Activated B cell treated with CpG ODN at 0.5 μM for 24 hours (primary cell): Measurements from ENCODE around the gene PSMB10. TPM values are rescaled to one million over a fixed set of nuclear protein-coding genes. Genes with fewer than 3 reads are reported as not detected.

Source experiments
- ATAC-seq: fragments of 200-7000 bp; cut with Tn5 transposase; one replicate; pipeline ENCODE4 v1.10.0; 2021; ENCODE audit warnings: low read depth, mild to moderate bottlenecking, moderate library complexity
- CTCF ChIA-PET: fragments of 350-600 bp; sonication (Branson Sonifier 250); formaldehyde crosslinking; loops from one replicate; lab custom pipeline; 2021; ENCODE audit warnings: antibody characterized with exemption; lab: Charles Lee
- POLR2A ChIA-PET: fragments of 350-600 bp; sonication (Branson Sonifier 250); formaldehyde crosslinking; loops from one replicate; lab custom pipeline; 2021; ENCODE audit warnings: antibody characterized with exemption; lab: Charles Lee
- DNase-seq: peaks from one replicate; pipeline ENCODE4 v3.0.0; 2022
- H3K27ac Mint-ChIP-seq: one replicate; pipeline ENCODE4 v1.8.0; 2020; ENCODE audit warnings: mixed read lengths
- H3K27me3 Mint-ChIP-seq: one replicate; pipeline ENCODE4 v1.8.0; 2021; ENCODE audit warnings: mixed read lengths
- H3K36me3 Mint-ChIP-seq: one replicate; pipeline ENCODE4 v1.8.0; 2021; ENCODE audit warnings: low read depth, mixed read lengths
- H3K4me1 Mint-ChIP-seq: one replicate; pipeline ENCODE4 v1.8.0; 2021; ENCODE audit warnings: mixed read lengths
- H3K4me3 Mint-ChIP-seq: one replicate; pipeline ENCODE4 v1.8.0; 2020; ENCODE audit warnings: mild to moderate bottlenecking, mixed read lengths
- H3K9me3 Mint-ChIP-seq: one replicate; pipeline ENCODE4 v1.8.0; 2020; ENCODE audit warnings: mixed read lengths
- intact Hi-C: fragments of 100-400 bp; cut with micrococcal nuclease; formaldehyde crosslinking; loops from one replicate; pipeline ENCODE4 v1.15.1; 2024
- total RNA-seq: library from RNA; stranded (reverse); gene quantifications from 2 replicates; pipeline ENCODE4 v1.2.3, GENCODE V29; 2022
- TF ChIP-seq, protein P1 (sequence below): fragments of 200-600 bp; IDR thresholded peaks from one replicate; pipeline ENCODE4 v1.8.0; 2022; ENCODE audit warnings: antibody characterized with exemption, mild to moderate bottlenecking

Gene PSMB10
- total RNA-seq, result 202 and 232 TPM in 2 replicates

DNA sequence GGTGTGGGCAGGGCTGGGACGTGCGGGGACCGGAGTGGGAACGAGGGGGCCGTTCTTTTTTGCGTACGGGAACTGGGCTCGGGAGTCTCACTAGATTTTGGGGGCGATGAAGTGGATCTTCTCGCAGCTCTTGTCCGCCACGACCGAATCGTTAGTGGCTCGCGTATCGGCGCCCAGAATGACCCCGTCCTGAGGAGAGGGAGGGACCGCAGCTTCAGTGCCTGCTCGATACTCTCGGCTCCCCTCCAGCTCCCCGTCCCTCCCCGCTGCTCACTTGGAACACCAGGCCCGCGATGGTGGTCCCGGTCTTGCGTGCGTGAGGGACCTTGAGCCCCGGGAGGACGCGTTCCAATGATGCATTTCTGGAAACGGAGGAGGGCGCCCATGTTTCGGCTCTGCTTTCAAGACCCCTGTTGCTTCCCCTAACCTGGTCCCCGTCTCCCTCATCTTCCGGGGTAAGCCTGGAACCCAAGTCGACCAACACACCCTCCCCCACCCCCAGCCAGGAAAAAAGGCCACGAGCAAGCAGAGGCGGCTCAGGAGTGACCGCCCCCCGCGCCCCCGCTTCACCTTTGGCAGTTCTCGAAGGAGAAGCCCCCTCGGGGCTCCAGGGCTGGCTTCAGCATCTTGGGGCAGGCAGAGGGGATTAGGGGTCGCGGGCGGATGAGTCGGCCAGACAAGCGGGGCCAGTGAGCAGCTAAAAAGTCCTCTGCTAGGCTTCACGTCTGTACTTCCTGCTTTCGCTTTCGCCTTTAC, at the start of gene PSMB10:
PSMB10 (minus strand) TSS at position 727 of the 756 bp plus-strand sequence; CDS start at position 626, 101 bp downstream.
- peak; percentile 9 for ATAC-seq
- H3K9me3 Mint-ChIP-seq, result no peaks in the 10 kb centered on the region

DNA sequence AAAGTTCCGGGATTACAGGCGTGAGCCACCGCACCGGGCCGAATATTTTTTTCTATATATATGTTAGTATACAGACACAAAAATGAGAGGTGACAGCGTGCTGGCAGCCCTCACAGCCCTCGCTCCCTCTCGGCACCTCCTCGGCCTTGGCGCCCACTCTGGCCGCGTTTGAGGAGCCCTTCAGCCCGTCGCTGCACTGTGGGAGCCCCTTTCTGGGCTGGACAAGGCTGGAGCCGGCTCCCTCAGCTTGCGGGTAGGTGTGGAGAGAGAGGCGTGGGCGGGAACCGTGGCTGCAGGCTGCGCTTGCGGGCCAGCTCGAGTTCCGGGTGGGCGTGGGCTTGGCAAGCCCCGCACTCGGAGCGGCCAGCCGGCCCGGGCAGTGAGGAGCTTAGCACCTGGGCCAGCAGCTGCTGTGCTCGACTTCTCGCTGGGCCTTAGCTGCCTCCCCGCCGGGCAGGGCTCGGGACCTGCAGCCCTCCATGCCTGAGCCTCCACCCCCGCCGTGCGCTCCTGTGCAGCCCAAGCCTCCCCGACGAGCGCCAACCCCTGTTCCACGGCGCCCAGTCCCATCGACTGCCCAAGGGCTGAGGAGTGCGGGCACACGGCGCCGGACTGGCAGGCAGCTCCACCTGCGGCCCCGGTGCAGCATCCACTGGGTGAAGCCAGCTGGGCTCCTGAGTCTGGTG, 45.5 kb upstream of the PSMB10 start:
- Mint-ChIP-seq H3K4me1 (peaks cover 37% of the 10 kb centered on the region), H3K9me3 (no peaks in the 10 kb centered on the region), H3K27ac (no peak overlapping the region), H3K27me3 (no peaks in the 10 kb centered on the region), H3K4me3 (no peak overlapping the region), H3K36me3 (no peaks in the 10 kb centered on the region)
- ChIA-PET POLR2A (interaction anchor here (2.0 kb wide), 1 partner anchor 12 kb away, joined by 4 read pairs; no protein-coding TSS in a partner anchor), CTCF (interaction anchor here (0.9 to 1.2 kb wide), 2 partner anchors 59 to 310 kb away, joined by 3 to 4 read pairs; no protein-coding TSS in a partner anchor)
- intact Hi-C loops, result no loop called here
- DNase-seq (no peak), ATAC-seq (no peak)
- TF ChIP-seq, protein P1, sequence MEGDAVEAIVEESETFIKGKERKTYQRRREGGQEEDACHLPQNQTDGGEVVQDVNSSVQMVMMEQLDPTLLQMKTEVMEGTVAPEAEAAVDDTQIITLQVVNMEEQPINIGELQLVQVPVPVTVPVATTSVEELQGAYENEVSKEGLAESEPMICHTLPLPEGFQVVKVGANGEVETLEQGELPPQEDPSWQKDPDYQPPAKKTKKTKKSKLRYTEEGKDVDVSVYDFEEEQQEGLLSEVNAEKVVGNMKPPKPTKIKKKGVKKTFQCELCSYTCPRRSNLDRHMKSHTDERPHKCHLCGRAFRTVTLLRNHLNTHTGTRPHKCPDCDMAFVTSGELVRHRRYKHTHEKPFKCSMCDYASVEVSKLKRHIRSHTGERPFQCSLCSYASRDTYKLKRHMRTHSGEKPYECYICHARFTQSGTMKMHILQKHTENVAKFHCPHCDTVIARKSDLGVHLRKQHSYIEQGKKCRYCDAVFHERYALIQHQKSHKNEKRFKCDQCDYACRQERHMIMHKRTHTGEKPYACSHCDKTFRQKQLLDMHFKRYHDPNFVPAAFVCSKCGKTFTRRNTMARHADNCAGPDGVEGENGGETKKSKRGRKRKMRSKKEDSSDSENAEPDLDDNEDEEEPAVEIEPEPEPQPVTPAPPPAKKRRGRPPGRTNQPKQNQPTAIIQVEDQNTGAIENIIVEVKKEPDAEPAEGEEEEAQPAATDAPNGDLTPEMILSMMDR, result no peak

More for the DNA sequence above, at the start of gene PSMB10:
- peaks cover 48% of the 10 kb centered on the region for H3K36me3 Mint-ChIP-seq
- H3K27me3 Mint-ChIP-seq, result no peaks in the 10 kb centered on the region
- POLR2A ChIA-PET, result interaction anchor here (0.5 to 3.4 kb wide), 41 partner anchors 8 to 1822 kb away, joined by 3 to 30 read pairs (median 5); partner anchors contain the start of genes ATP6V0D1, CARMIL2, DDX28 and DPEP2
- TF ChIP-seq, protein P1, result no peak
- peak within 1 kb of the TSS; percentile 98 for H3K27ac Mint-ChIP-seq
- intact Hi-C loops, result loop anchor here (1.0 to 2.0 kb wide), 7 partner anchors 32 to 268 kb away; partner anchors contain the start of genes DDX28, DUS2, RANBP10 and SLC12A4
- peak within 1 kb of the TSS; percentile 99 for H3K4me3 Mint-ChIP-seq
- peak; percentile 68 for DNase-seq
- CTCF ChIA-PET, result interaction anchor here (0.9 to 4.0 kb wide), 8 partner anchors 9 to 120 kb away, joined by 3 to 28 read pairs (median 4); no protein-coding TSS in a partner anchor
- H3K4me1 Mint-ChIP-seq, result peaks cover 31% of the 10 kb centered on the region

DNA sequence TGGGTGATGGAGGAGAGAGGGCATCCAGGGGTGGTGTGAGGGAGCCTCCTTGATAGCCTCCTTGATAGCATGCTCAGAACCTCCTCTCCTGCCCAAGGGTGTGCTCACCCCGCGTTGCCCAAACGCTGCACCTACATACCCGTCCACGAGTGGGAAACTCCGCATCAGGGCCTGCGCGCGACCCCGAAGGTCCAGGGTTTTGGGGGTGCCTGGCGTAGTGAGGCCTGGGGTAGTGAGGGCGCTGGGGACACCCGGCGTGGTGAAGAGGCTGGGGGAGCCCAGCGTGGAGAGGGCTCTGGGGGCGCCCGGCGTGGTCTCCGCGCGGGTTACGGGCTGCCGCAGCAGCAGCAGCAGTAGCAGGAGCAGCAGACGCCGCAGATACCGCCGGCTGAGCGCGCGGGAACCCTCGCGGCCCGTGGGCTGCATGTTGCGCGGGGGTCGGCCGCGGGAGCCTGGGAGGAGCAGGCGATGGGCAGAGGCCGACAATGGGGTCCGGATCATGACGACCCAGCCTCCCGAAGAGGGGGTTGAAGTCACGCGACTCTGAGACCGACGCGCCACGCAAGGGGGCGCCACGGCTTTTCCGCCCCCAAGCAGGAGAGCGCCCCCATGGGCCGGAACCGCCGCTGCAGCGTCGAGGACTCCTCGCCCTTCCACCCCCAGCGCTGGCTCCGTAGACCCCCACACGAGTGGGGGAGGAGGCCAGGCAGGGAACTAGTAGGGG, 43.5 kb upstream of the PSMB10 start, which contains the start of gene DPEP3:
DPEP3 (minus strand) TSS at position 545 of the 724 bp plus-strand sequence; CDS start at position 426, 119 bp downstream.
- ChIA-PET POLR2A (interaction anchor here (0.7 kb wide), 1 partner anchor 60 kb away, joined by 3 read pairs; no protein-coding TSS in a partner anchor), CTCF (interaction anchor here (0.6 to 0.7 kb wide), 2 partner anchors 14 to 445 kb away, joined by 3 read pairs; no protein-coding TSS in a partner anchor)
- no peak within 1 kb of the TSS for H3K4me3 Mint-ChIP-seq
- ATAC-seq, result no peak
- no peaks in the 10 kb centered on the region for H3K36me3 Mint-ChIP-seq
- TF ChIP-seq, protein P1, result no peak
- no peak for DNase-seq
- no peaks in the 10 kb centered on the region for H3K9me3 Mint-ChIP-seq
- intact Hi-C loops, result no loop called here
- H3K4me1 Mint-ChIP-seq, result peaks cover 33% of the 10 kb centered on the region
- no peaks in the 10 kb centered on the region for H3K27me3 Mint-ChIP-seq
- H3K27ac Mint-ChIP-seq, result no peak within 1 kb of the TSS

DNA sequence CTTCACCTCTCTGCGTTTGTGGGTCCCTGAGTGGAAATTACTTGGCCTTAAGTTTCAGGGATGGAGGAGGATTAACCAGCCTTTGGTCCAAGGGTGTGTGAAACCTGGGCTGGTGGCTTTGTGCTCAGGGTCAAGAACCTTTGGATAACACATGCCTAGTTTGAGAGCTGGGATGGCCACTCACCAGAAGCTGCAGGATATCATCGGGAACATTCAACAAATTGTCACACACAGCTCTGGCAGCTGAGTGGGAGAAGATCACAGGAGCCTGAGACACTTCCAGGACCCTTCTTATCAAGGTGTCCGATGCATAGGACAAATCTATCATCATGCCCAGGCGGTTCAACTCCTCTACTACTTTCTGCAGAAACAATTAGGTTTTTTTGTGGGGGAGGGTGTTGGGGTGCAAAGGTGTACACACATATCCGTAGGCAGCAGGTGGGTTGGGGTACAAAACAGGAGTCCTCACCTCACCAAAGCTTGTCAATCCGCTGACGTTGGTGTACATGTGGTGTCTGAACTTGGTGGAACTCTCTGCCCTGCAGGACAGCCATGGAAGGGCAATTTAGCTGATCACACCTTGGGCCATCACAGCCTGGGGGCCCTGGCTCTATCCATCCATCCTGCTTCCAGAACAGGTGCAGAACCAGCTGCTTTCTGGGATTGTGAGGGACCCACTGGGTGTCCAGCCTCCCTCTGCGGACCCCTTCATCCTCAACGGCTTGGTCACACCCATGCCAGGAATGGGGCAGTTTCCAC, 41.0 kb upstream of the PSMB10 start:
- ATAC-seq, result no peak
- ChIA-PET POLR2A (no interaction called here), CTCF (no interaction called here)
- Mint-ChIP-seq H3K4me3 (no peak overlapping the region), H3K4me1 (peaks cover 10% of the 10 kb centered on the region), H3K27me3 (no peaks in the 10 kb centered on the region), H3K27ac (no peak overlapping the region), H3K9me3 (no peaks in the 10 kb centered on the region), H3K36me3 (no peaks in the 10 kb centered on the region)
- intact Hi-C loops, result no loop called here
- DNase-seq, result no peak
- TF ChIP-seq, protein P1, result no peak
